Stomach (tissue), 9 donors: ENCODE results near the gene DISP3. TPM values are rescaled to one million over a fixed set of nuclear protein-coding genes. Genes with fewer than 3 reads are reported as not detected.

ENCODE experiments used
- DNase-seq, 2 donors: peaks; one replicate each; pipeline versions ENCODE4 v3.0.0 to v3.0.0-alpha.2; 2013 to 2019
- H3K27ac ChIP-seq, 5 donors: fragments of 200-600 bp in 4 of 5; sonication (generic) in 4 of 5; one replicate each; pipeline ENCODE4 v1.5.1; 2013 to 2019; ENCODE audit warnings: mild to moderate bottlenecking in 1 of 5, moderate library complexity in 1 of 5
- H3K27me3 ChIP-seq, 3 donors: fragments of 200-600 bp; sonication (generic); one replicate each; pipeline ENCODE4 v1.5.1; 2017 to 2019; ENCODE audit warnings: mixed run types in 1 of 3
- H3K36me3 ChIP-seq, 4 donors: fragments of 200-600 bp; sonication (generic); 1 replicate in 3 of 4; 2 replicates in 1 of 4; pipeline ENCODE4 v1.5.1; 2016 to 2019
- H3K4me1 ChIP-seq, 4 donors: fragments of 200-600 bp; sonication (generic); one replicate each; pipeline ENCODE4 v1.5.1; 2016 to 2019
- H3K4me3 ChIP-seq, 4 donors: fragments of 200-600 bp; sonication (generic) in 3 of 4; one replicate each; pipeline ENCODE4 v1.5.1; 2016 to 2019; ENCODE audit warnings: mild to moderate bottlenecking in 1 of 4
- H3K9me3 ChIP-seq, 4 donors: fragments of 200-600 bp; sonication (generic); one replicate each; pipeline ENCODE4 v1.5.1; 2016 to 2019
- CTCF ChIP-seq, 7 experiments: fragments of 450-650 bp in 4 of 7; fragments of 200-600 bp in 3 of 7; sonication (generic) in 3 of 7; IDR thresholded peaks; one replicate each; pipeline ENCODE4 v1.5.1; 2016 to 2019; ENCODE audit warnings: antibody characterized with exemption in 7 of 7, control low read depth in 2 of 7, mild to moderate bottlenecking in 1 of 7
- EP300 ChIP-seq: sonication (generic); formaldehyde crosslinking; IDR thresholded peaks from one replicate; pipeline ENCODE4 v1.6.1; 2017; ENCODE audit warnings: antibody characterized with exemption
- POLR2A ChIP-seq, 4 donors: fragments of 450-650 bp; IDR thresholded peaks; one replicate each; pipeline ENCODE4 v1.6.1; 2016; ENCODE audit warnings: antibody characterized with exemption in 4 of 4, control low read depth in 2 of 4, mild to moderate bottlenecking in 1 of 4, moderate library complexity in 1 of 4
- POLR2AphosphoS5 ChIP-seq, 3 donors: sonication (generic); formaldehyde crosslinking; IDR thresholded peaks; one replicate each; pipeline ENCODE4 v1.6.1; 2016; ENCODE audit warnings: antibody characterized with exemption in 3 of 3
- WGBS, 5 donors: extraction: QIAGEN DNeasy Blood & Tissue Kit in 3 of 5; methylation state at CpG; one replicate each; pipeline versions ENCODE4 v1.1.5 to v1.1.7; 2013 to 2018; 5-methylcytosine and 5-hydroxymethylcytosine counted together
- intact Hi-C: fragments of 100-400 bp; cut with DNase I; formaldehyde crosslinking; loops from one replicate; pipeline ENCODE4 v1.15.1; 2023; ENCODE audit warnings: low total_unique reads
- polyA plus RNA-seq, 3 donors: library from polyadenylated mRNA; stranded (reverse); fragments of 200-250 nt; gene quantifications; one replicate each; pipeline ENCODE4 v1.2.3, GENCODE V29; 2013
- total RNA-seq, 5 donors: library from RNA; depleted of rRNA; stranded (reverse); fragments of >200 nt; gene quantifications; one replicate each; pipeline versions ENCODE4 v1.1.0 to v1.2.3, GENCODE V29; 2014 to 2016
- donor health status: healthy with polysubstance abuse.
- donor health status: Bipolar disorder and iron deficiency.
- donor health status: healthy.

Gene DISP3
- total and polyA plus RNA-seq, 8 donors: 0.08 to 0.45 TPM; not detected in 6

GRCh38 chr1:11482701-11483479 lies 3.9 kb downstream of the DISP3 start:
- no peak overlapping the region for H3K27ac ChIP-seq
- H3K4me3 ChIP-seq: no peak overlapping the region
- DNase-seq: no peak
- TF ChIP-seq POLR2AphosphoS5 (IDR thresholded peaks at IDR 0.05) (no peak), CTCF (IDR thresholded peaks at IDR 0.05) (no peak), EP300 (no peak), POLR2A (IDR thresholded peaks at IDR 0.05) (no peak)
- no peaks in the 10 kb centered on the region for H3K36me3 ChIP-seq
- peaks cover 13 to 23% (median 19%) of the 10 kb centered on the region in 4 donors for H3K4me1 ChIP-seq
- 71 to 81% (median 73%) methylated on average over 8 to 18 of the region's 18 CpGs for WGBS, 5 donors
- intact Hi-C loops: no loop called here
- peaks cover 11 to 100% (median 54%) of the 10 kb centered on the region in 3 donors for H3K27me3 ChIP-seq
- no peaks in the 10 kb centered on the region for H3K9me3 ChIP-seq

- H3K36me3 ChIP-seq: no peaks in the 10 kb centered on the region
- H3K9me3 ChIP-seq: no peaks in the 10 kb centered on the region
- peaks cover 8 to 17% (median 14%) of the 10 kb centered on the region in 4 donors for H3K4me1 ChIP-seq
- no peak overlapping the region for H3K4me3 ChIP-seq
- no peak overlapping the region for H3K27ac ChIP-seq
- 68 to 77% (median 72%) methylated on average over 8 to 10 of the region's 10 CpGs for WGBS, 5 donors
- H3K27me3 ChIP-seq: peaks cover 11 to 100% (median 45%) of the 10 kb centered on the region in 3 donors
- DNase-seq: no peak
- TF ChIP-seq CTCF (IDR thresholded peaks at IDR 0.05) (no peak), POLR2AphosphoS5 (IDR thresholded peaks at IDR 0.05) (no peak), EP300 (no peak), POLR2A (IDR thresholded peaks at IDR 0.05) (no peak)
- intact Hi-C loops: no loop called here
Observed at GRCh38 chr1:11483581-11484320, 4.8 kb downstream of the DISP3 start.

GRCh38 chr1:11484321-11484655 lies 5.3 kb downstream of the DISP3 start:
- Histone ChIP-seq H3K4me1 (peaks cover 4 to 12% (median 8%) of the 10 kb centered on the region in 4 donors), H3K27me3 (peaks cover 8 to 100% (median 41%) of the 10 kb centered on the region in 3 donors), H3K9me3 (no peaks in the 10 kb centered on the region), H3K4me3 (no peak overlapping the region), H3K36me3 (no peaks in the 10 kb centered on the region), H3K27ac (no peak overlapping the region)
- DNase-seq: no peak
- WGBS, 5 donors: 58 to 71% (median 67%) methylated on average over 7 of the region's 7 CpGs
- intact Hi-C loops: no loop called here
- no peak for TF ChIP-seq POLR2AphosphoS5 (IDR thresholded peaks at IDR 0.05)
- TF ChIP-seq EP300: no peak
- TF ChIP-seq POLR2A (IDR thresholded peaks at IDR 0.05): no peak
- no peak for TF ChIP-seq CTCF (IDR thresholded peaks at IDR 0.05)

- TF ChIP-seq EP300: no peak
- TF ChIP-seq CTCF (IDR thresholded peaks at IDR 0.05): no peak
- no peak for TF ChIP-seq POLR2A (IDR thresholded peaks at IDR 0.05)
- no peak for TF ChIP-seq POLR2AphosphoS5 (IDR thresholded peaks at IDR 0.05)
- no peaks in the 10 kb centered on the region for H3K9me3 ChIP-seq
- H3K27me3 ChIP-seq: peaks cover 2 to 100% (median 38%) of the 10 kb centered on the region in 3 donors
- no peak overlapping the region for H3K4me3 ChIP-seq
- H3K36me3 ChIP-seq: no peaks in the 10 kb centered on the region
- WGBS, 5 donors: 56 to 78% (median 65%) methylated on average over 4 to 6 of the region's 6 CpGs
- H3K4me1 ChIP-seq: peaks cover 0 to 3% (median 0%) of the 10 kb centered on the region in 4 donors
- intact Hi-C loops: no loop called here
- no peak overlapping the region for H3K27ac ChIP-seq
- no peak for DNase-seq
Observed at GRCh38 chr1:11485191-11485590, 6.2 kb downstream of the DISP3 start.
